GM12878 (cell line): Measurements from ENCODE around the gene FAF1. TPM values are rescaled to one million over a fixed set of nuclear protein-coding genes. Genes with fewer than 3 reads are reported as not detected.

Source experiments
- ATAC-seq: fragments of 200-7000 bp; cut with Tn5 transposase; 3 replicates; pipeline ENCODE4 v1.9.1; 2020; ENCODE audit warnings: mild to moderate bottlenecking, moderate library complexity
- BruUV-seq: library from RNA; stranded (reverse); fragments of 400-500 nt; replicated peaks from 2 replicates; lab custom pipeline; 2021; lab: Mats Ljungman, UMichigan
- CTCF ChIA-PET: fragments of 300-600 bp; sonication (Branson Sonifier 250); formaldehyde crosslinking; extraction: SDS; loops from one replicate; lab custom pipeline; 2021; ENCODE audit warnings: inconsistent platforms; lab: Yijun Ruan, JAX
- POLR2A ChIA-PET: fragments of 350-600 bp; formaldehyde crosslinking; extraction: SDS; loops from one replicate; lab custom pipeline; 2021; ENCODE audit warnings: inconsistent platforms; lab: Charles Lee
- RAD21 ChIA-PET: fragments of 300-600 bp; sonication (Branson Sonifier 250); formaldehyde crosslinking; loops from one replicate; lab custom pipeline; 2023; ENCODE audit warnings: antibody characterized with exemption; ENCODE audit not compliant: unreplicated experiment; lab: Charles Lee
- SMC1A ChIA-PET: fragments of 300-600 bp; sonication (Branson Sonifier 250); formaldehyde crosslinking; loops from one replicate; lab custom pipeline; 2023; ENCODE audit not compliant: unreplicated experiment, uncharacterized antibody; lab: Charles Lee
- DNase-seq: peaks from one replicate; pipeline ENCODE4 v3.0.0-alpha.2; 2011; ENCODE audit warnings: low read depth, low spot score
- FAIRE-seq: peaks from 3 replicates; lab custom pipeline; 2011; peaks lifted over from hg19 to GRCh38; lab: Jason Lieb, UNC
- H2AFZ ChIP-seq: 2 replicates; pipeline ENCODE4 v1.6.0; 2011; ENCODE audit warnings: low read depth, low read length, control low read depth; ENCODE audit not compliant: control insufficient read depth
- H3K27ac ChIP-seq: 2 replicates; pipeline ENCODE4 v1.5.1; 2011; ENCODE audit warnings: control low read depth; ENCODE audit not compliant: control insufficient read depth, insufficient read depth
- H3K27me3 ChIP-seq, 2 experiments: replicated peaks in 1 of 2; 2 replicates each; pipeline versions ENCODE4 v1.6.0 to v1.6.1; 2011; ENCODE audit warnings: low read length in 1 of 2; ENCODE audit not compliant: control insufficient read depth in 2 of 2, insufficient read depth in 2 of 2
- H3K36me3 ChIP-seq, 2 experiments: 2 replicates each; pipeline ENCODE4 v1.5.1; 2011; ENCODE audit warnings: low read length in 1 of 2; ENCODE audit not compliant: control insufficient read depth in 2 of 2, insufficient read depth in 2 of 2
- H3K4me1 ChIP-seq: 2 replicates; pipeline ENCODE4 v1.6.1; 2011; ENCODE audit warnings: mild to moderate bottlenecking, low read length, moderate library complexity, mixed read lengths; ENCODE audit not compliant: control insufficient read depth, insufficient read depth
- H3K4me2 ChIP-seq: 2 replicates; pipeline ENCODE4 v1.6.0; 2011; ENCODE audit warnings: control low read depth; ENCODE audit not compliant: control insufficient read depth, insufficient read depth
- H3K4me3 ChIP-seq: fragments of 200-600 bp; sonication (generic); 2 replicates; pipeline ENCODE4 v1.5.1; 2016
- H3K79me2 ChIP-seq: 2 replicates; pipeline ENCODE4 v1.6.0; 2011; ENCODE audit warnings: low read length; ENCODE audit not compliant: control insufficient read depth, insufficient read depth
- H3K9ac ChIP-seq: 2 replicates; pipeline ENCODE4 v1.8.0; 2011; ENCODE audit warnings: low read length, control low read depth, mixed read lengths; ENCODE audit not compliant: control insufficient read depth, insufficient read depth
- H3K9me3 ChIP-seq: replicated peaks from 3 replicates; pipeline ENCODE4 v1.5.1; 2011; ENCODE audit warnings: mild to moderate bottlenecking, low read length; ENCODE audit not compliant: control insufficient read depth, insufficient read depth
- H4K20me1 ChIP-seq: 2 replicates; pipeline ENCODE4 v1.6.0; 2011; ENCODE audit not compliant: control insufficient read depth, insufficient read depth
- CEBPB ChIP-seq, 2 experiments: fragments of 150-350 bp in 1 of 2; IDR thresholded peaks; 2 replicates each; pipeline ENCODE4 v1.6.1; 2012 to 2014; ENCODE audit warnings: low read depth in 2 of 2, low read length in 2 of 2, borderline replicate concordance in 1 of 2, inconsistent platforms in 1 of 2
- CHD4 ChIP-seq: fragments of 200-600 bp; sonication (generic); IDR thresholded peaks from 2 replicates; pipeline ENCODE4 v1.6.1; 2016; ENCODE audit warnings: mild to moderate bottlenecking
- IRF5 ChIP-seq: fragments of 450-650 bp; IDR thresholded peaks from 2 replicates; pipeline ENCODE4 v1.6.1; 2017; ENCODE audit warnings: borderline replicate concordance
- MLLT1 ChIP-seq: fragments of 450-650 bp; IDR thresholded peaks from 2 replicates; pipeline ENCODE4 v1.6.1; 2016; ENCODE audit warnings: mild to moderate bottlenecking
- PML ChIP-seq: IDR thresholded peaks from 2 replicates; pipeline ENCODE4 v1.6.1; 2012; ENCODE audit warnings: low read length, inconsistent platforms
- RAD51 ChIP-seq: fragments of 450-650 bp; IDR thresholded peaks from 2 replicates; pipeline ENCODE4 v1.6.1; 2016; ENCODE audit warnings: moderate library complexity, mild to moderate bottlenecking, inconsistent platforms
- RB1 ChIP-seq: fragments of 450-650 bp; formaldehyde crosslinking; IDR thresholded peaks from 2 replicates; pipeline ENCODE4 v1.6.1; 2017; ENCODE audit warnings: mild to moderate bottlenecking, borderline replicate concordance
- RFX5 ChIP-seq: IDR thresholded peaks from 2 replicates; pipeline ENCODE4 v1.6.1; 2011; ENCODE audit warnings: low read depth, low read length, improper control_type of control experiment
- RUNX3 ChIP-seq: IDR thresholded peaks from 2 replicates; pipeline ENCODE4 v1.6.1; 2012; ENCODE audit warnings: low read length, inconsistent platforms
- SIN3A ChIP-seq: IDR thresholded peaks from 2 replicates; pipeline ENCODE4 v1.6.1; 2012; ENCODE audit warnings: low read depth, low read length, improper control_type of control experiment
- STAT1 ChIP-seq: fragments of 450-650 bp; conservative IDR thresholded peaks from 2 replicates; pipeline ENCODE4 v1.6.1; 2014; ENCODE audit warnings: antibody characterized with exemption, mild to moderate bottlenecking
- YY1 ChIP-seq: IDR thresholded peaks from 2 replicates; pipeline ENCODE4 v1.6.1; 2011; ENCODE audit warnings: low read depth, mild to moderate bottlenecking, low read length
- ZNF217 ChIP-seq: fragments of 450-650 bp; IDR thresholded peaks from 2 replicates; pipeline ENCODE4 v1.6.1; 2017; ENCODE audit warnings: antibody characterized with exemption, mild to moderate bottlenecking
- WGBS: methylation state at CpG from one replicate; pipeline ENCODE4 v1.1.6; 2016; ENCODE audit warnings: low lambda C conversion rate; ENCODE audit not compliant: insufficient replicate concordance, insufficient coverage; ENCODE audit errors: missing lambda C conversion rate; 5-methylcytosine and 5-hydroxymethylcytosine counted together
- in situ Hi-C: fragments of 300-500 bp; cut with MboI; formaldehyde crosslinking; loops from 9 replicates; pipeline ENCODE4 v1.14.3; 2018; ENCODE audit warnings: mixed read lengths
- intact Hi-C: fragments of 100-400 bp; cut with micrococcal nuclease; formaldehyde crosslinking; loops from one replicate; pipeline ENCODE4 v1.14.2; 2022; ENCODE audit not compliant: unreplicated experiment
- polyA plus RNA-seq, 11 experiments: library from polyadenylated mRNA; depleted of rRNA in 4 of 11; unstranded in 6 of 11; stranded (reverse) in 5 of 11; fragments of >200 nt; fragmentation: Nextera tagmentation in 4 of 11; fragmentation: Illumina TruSeq in 1 of 11; extraction: Ambion mirVana in 4 of 11; extraction: Trizol in 1 of 11; gene quantifications; 1 replicate in 1 of 11; 2 replicates in 10 of 11; pipeline versions ENCODE4 v1.2.1 to v1.2.3, GENCODE V29; 2011 to 2016; ENCODE audit warnings: inconsistent platforms in 2 of 11, missing spikeins in 2 of 11, low read depth in 1 of 11
- total RNA-seq, 4 experiments: library from RNA; depleted of rRNA in 3 of 4; stranded (reverse); fragments of >200 nt in 3 of 4; fragmentation: Illumina TruSeq in 1 of 4; extraction: Trizol in 1 of 4; gene quantifications; 2 replicates each; pipeline versions ENCODE4 v1.2.1 to v1.2.3, GENCODE V29; 2013 to 2021

Gene FAF1
- total and polyA plus RNA-seq, 10 of the 15 experiments (the other 5 are each of a cell fraction or from before 2014, with no cell fraction given), result 8.6 to 54.5 (median 23.7) TPM

GRCh38 chr1:50426108-50426700, 533.9 kb downstream of the FAF1 start (continued):
- no peak for TF ChIP-seq IRF5
- no peak for TF ChIP-seq SIN3A

GRCh38 chr1:50425376-50426107, 534.5 kb downstream of the FAF1 start:
- FAIRE-seq (no peak), DNase-seq (no peak), ATAC-seq (no peak; the same call in 2 of the 3 replicates)
- no peak overlapping the region for H3K4me2 ChIP-seq
- 44% methylated on average over 34 of the region's 34 CpGs for WGBS
- intact Hi-C loops, result no loop called here
- RAD21 ChIA-PET, result no interaction called here
- H3K36me3 ChIP-seq, result no peaks in the 10 kb centered on the region
- H3K9me3 ChIP-seq, result no peaks in the 10 kb centered on the region; the same call in 1 of the 3 replicates
- peaks cover 26 to 41% of the 10 kb centered on the region in 2 experiments for H3K27me3 ChIP-seq
- no peak overlapping the region for H3K9ac ChIP-seq
- no peak overlapping the region for H3K27ac ChIP-seq
- SMC1A ChIA-PET, result interaction anchor here (1.0 kb wide), 1 partner anchor 8 kb away, joined by 3 read pairs; no protein-coding TSS in a partner anchor
- TF ChIP-seq RUNX3 (no peak), PML (no peak), RB1 (no peak), CHD4 (no peak), RFX5 (no peak), CEBPB (IDR thresholded peaks at IDR 0.05; ENCODE audit: borderline replicate concordance in 1 of 2, low read depth in 2 of 2, low read length in 2 of 2) (no peak), YY1 (no peak), STAT1 (no peak), ZNF217 (no peak), RAD51 (no peak), MLLT1 (no peak)
- CTCF ChIA-PET, result no interaction called here
- BruUV-seq, result no TSS peak
- H3K4me3 ChIP-seq, result no peak overlapping the region
- H4K20me1 ChIP-seq, result no peaks in the 10 kb centered on the region
- H3K79me2 ChIP-seq, result no peaks in the 10 kb centered on the region
- H3K4me1 ChIP-seq, result no peaks in the 10 kb centered on the region
- in situ Hi-C loops, result no loop called here
- no peak overlapping the region for H2AFZ ChIP-seq
- POLR2A ChIA-PET, result no interaction called here
